ENCODE data around the gene NIPAL4.

DNA sequence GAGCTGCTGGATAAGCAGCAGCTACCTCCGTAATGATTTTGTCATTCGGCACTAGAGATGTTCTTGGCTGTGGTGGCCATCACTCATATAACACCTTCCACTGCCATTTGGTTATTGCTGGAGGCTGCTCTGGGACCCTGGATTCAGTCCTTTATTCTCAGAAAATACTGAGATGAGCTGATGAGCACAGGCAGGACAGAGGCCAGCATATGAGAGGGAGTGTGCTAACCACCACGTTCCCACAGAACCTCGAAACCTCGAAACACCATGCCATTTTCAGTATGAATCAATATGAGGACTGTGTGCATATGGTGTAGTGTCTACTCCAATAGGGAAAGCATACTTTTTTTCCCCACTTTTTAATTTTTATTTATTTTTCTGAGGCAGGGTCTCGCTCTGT is 59.0 kb downstream of the NIPAL4 start:
- TF ChIP-seq CTCF (IDR thresholded peaks at IDR 0.05) (no peak), EZH2phosphoT487 (IDR thresholded peaks at IDR 0.05) (no peak), EZH2 (IDR thresholded peaks at IDR 0.05) (no peak)

All from neural progenitor cell (in vitro differentiated cells).